Brain microvascular endothelial cell (primary cell): Measurements from ENCODE around the gene ENPEP.

ENCODE experiments used
- DNase-seq: peaks from one replicate; pipeline ENCODE4 v3.0.0-alpha.2; 2020
- H3K27ac ChIP-seq: fragments of 250-450 bp; sonication (Bioruptor Pico); 2 replicates; pipeline ENCODE4 v1.5.1; 2020; ENCODE audit warnings: mild to moderate bottlenecking, moderate library complexity
- H3K27me3 ChIP-seq: fragments of 250-450 bp; sonication (Bioruptor Pico); replicated peaks from 2 replicates; pipeline ENCODE4 v1.5.1; 2020; ENCODE audit warnings: mild to moderate bottlenecking
- H3K36me3 ChIP-seq: fragments of 250-450 bp; sonication (Bioruptor Pico); replicated peaks from 2 replicates; pipeline ENCODE4 v1.5.1; 2020; ENCODE audit warnings: mild to moderate bottlenecking
- H3K4me3 ChIP-seq: 2 replicates; pipeline ENCODE4 v1.5.1; 2011; ENCODE audit warnings: low read depth, mild to moderate bottlenecking, control low read depth, low read length, moderate library complexity
- in situ Hi-C: cut with HindIII; loops from 2 replicates; pipeline ENCODE4 v1.10.0; 2017; ENCODE audit warnings: low sequenced_read_pairs, low pct_ligation_motif_present
- TF ChIP-seq, protein P1 (sequence below): IDR thresholded peaks from 2 replicates; pipeline ENCODE4 v1.5.1; 2011; ENCODE audit warnings: low read depth, mild to moderate bottlenecking, moderate library complexity, low read length, control low read depth, inconsistent platforms; ENCODE audit errors: missing control alignments

ENPEP gene

DNA sequence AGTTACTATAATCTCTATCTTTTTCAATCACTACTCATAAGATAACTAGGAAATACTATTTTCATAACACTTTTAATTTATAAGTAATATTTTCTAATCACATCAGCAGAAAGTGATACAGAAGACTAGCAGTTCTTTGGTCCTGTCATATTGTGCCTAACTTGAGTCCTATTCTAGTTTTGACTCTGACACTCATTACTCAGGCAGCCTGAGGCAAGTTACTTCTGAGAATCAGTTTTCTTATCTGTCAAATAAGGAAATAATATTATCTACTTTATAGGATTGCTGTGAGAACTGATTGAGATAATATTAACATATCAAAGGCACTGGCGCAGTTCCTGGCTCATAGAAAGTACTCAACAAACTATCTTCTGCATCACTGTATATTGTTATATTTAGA lies 129.1 kb downstream of the ENPEP start:
- H3K27me3 ChIP-seq, result peaks cover 12% of the 10 kb centered on the region
- no peak for DNase-seq
- TF ChIP-seq, protein P1, sequence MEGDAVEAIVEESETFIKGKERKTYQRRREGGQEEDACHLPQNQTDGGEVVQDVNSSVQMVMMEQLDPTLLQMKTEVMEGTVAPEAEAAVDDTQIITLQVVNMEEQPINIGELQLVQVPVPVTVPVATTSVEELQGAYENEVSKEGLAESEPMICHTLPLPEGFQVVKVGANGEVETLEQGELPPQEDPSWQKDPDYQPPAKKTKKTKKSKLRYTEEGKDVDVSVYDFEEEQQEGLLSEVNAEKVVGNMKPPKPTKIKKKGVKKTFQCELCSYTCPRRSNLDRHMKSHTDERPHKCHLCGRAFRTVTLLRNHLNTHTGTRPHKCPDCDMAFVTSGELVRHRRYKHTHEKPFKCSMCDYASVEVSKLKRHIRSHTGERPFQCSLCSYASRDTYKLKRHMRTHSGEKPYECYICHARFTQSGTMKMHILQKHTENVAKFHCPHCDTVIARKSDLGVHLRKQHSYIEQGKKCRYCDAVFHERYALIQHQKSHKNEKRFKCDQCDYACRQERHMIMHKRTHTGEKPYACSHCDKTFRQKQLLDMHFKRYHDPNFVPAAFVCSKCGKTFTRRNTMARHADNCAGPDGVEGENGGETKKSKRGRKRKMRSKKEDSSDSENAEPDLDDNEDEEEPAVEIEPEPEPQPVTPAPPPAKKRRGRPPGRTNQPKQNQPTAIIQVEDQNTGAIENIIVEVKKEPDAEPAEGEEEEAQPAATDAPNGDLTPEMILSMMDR, result no peak
- no peak overlapping the region for H3K27ac ChIP-seq
- no peaks in the 10 kb centered on the region for H3K36me3 ChIP-seq
- in situ Hi-C loops, result no loop called here
- H3K4me3 ChIP-seq, result no peak overlapping the region

- H3K27ac ChIP-seq, result no peak overlapping the region
- TF ChIP-seq, protein P1, result no peak
- no peak overlapping the region for H3K4me3 ChIP-seq
- DNase-seq, result no peak
- in situ Hi-C loops, result no loop called here
- H3K27me3 ChIP-seq, result peaks cover 50% of the 10 kb centered on the region
- H3K36me3 ChIP-seq, result no peaks in the 10 kb centered on the region
Observed at GRCh38 chr4:110609044-110609750, 133.2 kb downstream of the ENPEP start.

DNA sequence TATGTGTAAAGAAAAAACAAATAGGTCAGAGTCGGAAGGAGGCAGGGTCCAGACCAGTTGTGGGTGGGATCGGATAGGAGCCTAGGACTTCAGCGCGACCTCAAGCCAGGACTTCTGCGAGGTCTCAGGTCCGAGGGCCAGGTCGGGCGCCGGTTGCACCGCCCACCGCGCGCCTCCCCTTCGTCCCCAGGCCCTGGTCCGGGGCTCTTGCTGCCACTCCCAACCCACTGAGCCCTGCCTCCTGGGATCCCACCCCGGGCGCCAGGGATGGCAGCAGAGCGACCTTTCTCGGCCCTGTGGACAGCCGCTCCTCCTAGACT lies 134.6 kb downstream of the ENPEP start:
- peaks cover 64% of the 10 kb centered on the region for H3K27me3 ChIP-seq
- in situ Hi-C loops, result no loop called here

DNA sequence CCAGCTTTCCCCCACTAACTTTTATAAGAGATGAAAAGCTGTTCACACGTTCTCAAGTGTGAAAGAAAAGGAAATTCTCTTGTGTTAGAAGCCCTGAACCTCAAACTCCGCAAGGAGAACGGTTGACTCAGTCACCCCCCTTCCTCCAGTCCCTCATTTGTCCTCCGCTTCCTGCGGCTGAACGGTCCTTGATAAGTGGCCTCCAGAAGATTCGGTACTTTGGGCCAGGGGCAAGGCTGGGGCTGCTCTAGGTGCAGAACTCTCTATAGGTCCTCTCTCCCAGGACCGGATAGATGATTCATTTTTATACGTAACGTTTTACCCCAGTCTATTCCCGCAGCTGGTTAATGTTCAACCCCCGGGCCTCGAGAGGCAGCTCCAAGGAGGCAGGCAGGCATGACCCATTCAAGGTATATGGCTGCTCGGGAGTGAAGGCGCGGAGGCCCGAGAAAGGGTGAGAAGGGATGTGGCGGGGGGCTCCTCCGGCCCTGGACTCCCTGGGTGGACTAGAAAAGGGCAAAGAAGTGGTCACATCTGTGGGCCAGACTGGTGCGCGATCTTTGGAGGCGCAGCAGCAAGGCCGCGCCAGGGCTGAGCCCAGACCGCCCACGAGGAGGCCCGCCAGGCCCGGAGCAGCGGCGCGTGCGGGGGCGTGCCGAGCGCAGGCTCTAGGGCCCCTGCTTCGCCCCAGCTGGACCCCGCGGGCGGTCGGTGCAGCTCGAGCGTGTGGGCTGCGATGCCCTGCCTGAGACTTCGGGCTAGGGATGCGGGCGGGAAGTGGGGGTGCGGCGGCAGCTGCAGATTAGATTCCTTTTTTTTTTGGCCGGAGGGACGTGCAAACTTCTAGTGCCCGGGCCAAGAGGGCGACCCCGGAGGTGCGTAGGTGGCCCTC lies 135.2 kb downstream of the ENPEP start:
- no peak for DNase-seq
- TF ChIP-seq, protein P1, result no peak
- Histone ChIP-seq H3K4me3 (no peak overlapping the region), H3K36me3 (no peaks in the 10 kb centered on the region), H3K27me3 (peaks cover 70% of the 10 kb centered on the region), H3K27ac (no peak overlapping the region)
- in situ Hi-C loops, result no loop called here

More for the DNA sequence above, 134.6 kb downstream of the ENPEP start:
- Histone ChIP-seq H3K4me3 (no peak overlapping the region), H3K27ac (no peak overlapping the region), H3K36me3 (no peaks in the 10 kb centered on the region)
- TF ChIP-seq, protein P1, result no peak
- no peak for DNase-seq

DNA sequence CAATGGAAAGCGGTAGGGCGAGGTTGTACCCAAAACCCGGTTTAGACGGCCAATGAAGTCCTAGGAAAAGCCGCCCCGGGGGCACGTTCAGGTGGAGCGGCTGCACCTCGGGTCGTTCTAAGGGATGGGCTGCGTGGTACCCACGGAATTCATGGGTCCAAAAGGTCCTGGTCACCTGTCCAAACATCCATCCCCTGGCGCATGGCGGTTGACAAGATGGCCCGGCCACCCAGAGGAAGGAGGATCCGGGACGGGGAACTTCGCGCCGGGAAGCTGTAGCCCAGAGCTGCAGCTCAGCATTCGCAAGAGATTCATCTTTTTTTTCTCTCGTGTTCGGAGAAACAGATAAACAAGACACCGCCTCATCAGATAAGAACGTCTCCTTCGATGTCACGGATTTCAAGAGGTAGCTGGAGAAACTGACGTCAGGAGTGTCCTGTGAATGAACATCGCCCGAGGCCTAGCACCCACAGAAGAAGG lies 136.1 kb downstream of the ENPEP start:
- DNase-seq, result no peak
- Histone ChIP-seq H3K4me3 (no peak overlapping the region), H3K27me3 (peaks cover 76% of the 10 kb centered on the region), H3K36me3 (no peaks in the 10 kb centered on the region), H3K27ac (no peak overlapping the region)
- in situ Hi-C loops, result no loop called here
- TF ChIP-seq, protein P1, result no peak
